GM23338 (cell line): ENCODE results near the gene PROC. TPM values are rescaled to one million over a fixed set of nuclear protein-coding genes. Genes with fewer than 3 reads are reported as not detected.

Source experiments
- ATAC-seq: fragments of 200-7000 bp; cut with Tn5 transposase; 3 replicates; pipeline ENCODE4 v1.9.1; 2020
- DNase-seq: peaks from one replicate; pipeline ENCODE4 v3.0.0-alpha.2; 2015; ENCODE audit warnings: low spot score
- H2AFZ ChIP-seq: fragments of 200-600 bp; sonication (generic); 2 replicates; pipeline ENCODE4 v1.8.0; 2016; ENCODE audit warnings: antibody characterized with exemption, mild to moderate bottlenecking, moderate library complexity
- H3F3A ChIP-seq: fragments of 200-600 bp; sonication (generic); replicated peaks from 2 replicates; pipeline ENCODE4 v1.8.0; 2017; ENCODE audit warnings: antibody characterized with exemption, mixed run types, low read depth
- H3K27ac ChIP-seq: fragments of 200-600 bp; sonication (generic); 2 replicates; pipeline ENCODE4 v1.6.1; 2016; ENCODE audit warnings: low read depth
- H3K27me3 ChIP-seq: fragments of 200-600 bp; sonication (generic); 2 replicates; pipeline ENCODE4 v1.8.0; 2016; ENCODE audit warnings: mild to moderate bottlenecking, mixed run types, moderate library complexity; ENCODE audit not compliant: insufficient read depth
- H3K36me3 ChIP-seq: fragments of 200-600 bp; sonication (generic); 2 replicates; pipeline ENCODE4 v1.8.0; 2016; ENCODE audit warnings: mild to moderate bottlenecking; ENCODE audit not compliant: insufficient read depth
- H3K4me1 ChIP-seq: fragments of 200-600 bp; sonication (generic); 2 replicates; pipeline ENCODE4 v1.8.0; 2016; ENCODE audit warnings: mild to moderate bottlenecking, moderate library complexity; ENCODE audit not compliant: insufficient read depth
- H3K4me2 ChIP-seq: fragments of 200-600 bp; sonication (generic); 2 replicates; pipeline ENCODE4 v1.7.1; 2017; ENCODE audit warnings: mixed run types
- H3K4me3 ChIP-seq: fragments of 200-600 bp; sonication (generic); 2 replicates; pipeline ENCODE4 v1.6.1; 2016; ENCODE audit warnings: mixed run types
- H3K79me2 ChIP-seq: fragments of 200-600 bp; sonication (generic); replicated peaks from 2 replicates; pipeline ENCODE4 v1.8.0; 2017; ENCODE audit warnings: mild to moderate bottlenecking; ENCODE audit not compliant: insufficient read depth
- H3K9me2 ChIP-seq: fragments of 200-600 bp; sonication (generic); 2 replicates; pipeline ENCODE4 v1.8.0; 2017; ENCODE audit not compliant: insufficient read depth
- H4K20me1 ChIP-seq: fragments of 200-600 bp; sonication (generic); replicated peaks from 2 replicates; pipeline ENCODE4 v1.8.0; 2017; ENCODE audit warnings: mild to moderate bottlenecking; ENCODE audit not compliant: insufficient read depth
- H3K27ac Mint-ChIP-seq: 2 replicates; pipeline ENCODE4 v1.8.0; 2020; ENCODE audit warnings: inconsistent platforms, mild to moderate bottlenecking, moderate library complexity, mixed read lengths
- H3K27me3 Mint-ChIP-seq: 3 replicates; pipeline ENCODE4 v1.8.0; 2022; ENCODE audit warnings: low read depth, mild to moderate bottlenecking, moderate library complexity, mixed read lengths, inconsistent platforms; ENCODE audit not compliant: insufficient read depth, poor library complexity
- H3K36me3 Mint-ChIP-seq: 3 replicates; pipeline ENCODE4 v1.8.0; 2021; ENCODE audit warnings: low read depth, mild to moderate bottlenecking, inconsistent platforms, moderate library complexity, mixed read lengths
- H3K4me1 Mint-ChIP-seq: 3 replicates; pipeline ENCODE4 v1.8.0; 2020; ENCODE audit warnings: mild to moderate bottlenecking, inconsistent platforms, mixed read lengths
- H3K4me3 Mint-ChIP-seq: 3 replicates; pipeline ENCODE4 v1.8.0; 2021; ENCODE audit warnings: moderate library complexity, mild to moderate bottlenecking, inconsistent platforms, mixed read lengths
- H3K9me3 Mint-ChIP-seq: 3 replicates; pipeline ENCODE4 v1.8.0; 2020; ENCODE audit warnings: moderate library complexity, mild to moderate bottlenecking, inconsistent platforms, mixed read lengths
- CREB1 ChIP-seq: fragments of 250-450 bp; sonication (Bioruptor Pico); IDR thresholded peaks from 2 replicates; pipeline ENCODE4 v1.5.0; 2020; ENCODE audit warnings: low read depth, mild to moderate bottlenecking, moderate library complexity
- CTCF ChIP-seq, 2 experiments: fragments of 200-600 bp in 1 of 2; sonication (generic) in 1 of 2; conservative IDR thresholded peaks; 2 replicates each; pipeline versions ENCODE4 v1.5.1 to v1.6.1; 2016 to 2017; ENCODE audit warnings: antibody characterized with exemption in 2 of 2, low read depth in 2 of 2, mild to moderate bottlenecking in 2 of 2, moderate library complexity in 1 of 2
- ETS1 ChIP-seq: IDR thresholded peaks from 2 replicates; pipeline ENCODE4 v1.6.1; 2016; ENCODE audit warnings: antibody characterized with exemption
- EZH2 ChIP-seq: fragments of 200-600 bp; sonication (generic); IDR thresholded peaks from one replicate; pipeline ENCODE4 v1.8.0; 2017; ENCODE audit warnings: antibody characterized with exemption, mild to moderate bottlenecking, low read depth; ENCODE audit not compliant: unreplicated experiment
- EZH2phosphoT487 ChIP-seq: fragments of 200-600 bp; sonication (generic); IDR thresholded peaks from one replicate; pipeline ENCODE4 v1.8.1; 2018; ENCODE audit warnings: antibody characterized with exemption; ENCODE audit not compliant: unreplicated experiment
- JUNB ChIP-seq: IDR thresholded peaks from one replicate; pipeline ENCODE4 v1.6.1; 2016; ENCODE audit warnings: antibody characterized with exemption; ENCODE audit not compliant: unreplicated experiment
- NANOG ChIP-seq: IDR thresholded peaks from 2 replicates; pipeline ENCODE4 v1.6.1; 2016; ENCODE audit warnings: antibody characterized with exemption, borderline replicate concordance
- POLR2AphosphoS5 ChIP-seq: IDR thresholded peaks from 2 replicates; pipeline ENCODE4 v1.6.1; 2016; ENCODE audit warnings: antibody characterized with exemption, low read depth
- STAT1 ChIP-seq: IDR thresholded peaks from one replicate; pipeline ENCODE4 v1.6.1; 2016; ENCODE audit warnings: antibody characterized with exemption; ENCODE audit not compliant: unreplicated experiment
- ZNF114 ChIP-seq: fragments of 250-450 bp; sonication (Bioruptor Pico); IDR thresholded peaks from 2 replicates; pipeline ENCODE4 v1.5.0; 2020; ENCODE audit warnings: mild to moderate bottlenecking, moderate library complexity
- ZNF331 ChIP-seq: fragments of 250-450 bp; sonication (Bioruptor Pico); IDR thresholded peaks from 2 replicates; pipeline ENCODE4 v1.5.0; 2020; ENCODE audit warnings: low read depth, mild to moderate bottlenecking, moderate library complexity
- polyA plus RNA-seq: library from polyadenylated mRNA; unstranded; fragments of >200 nt; fragmentation: Nextera tagmentation; extraction: Ambion mirVana; gene quantifications from 2 replicates; pipeline ENCODE4 v1.2.1, GENCODE V29; 2016
- total RNA-seq: library from RNA; depleted of rRNA; stranded (reverse); fragments of >200 nt; shearing (Covaris generic); gene quantifications from 2 replicates; pipeline ENCODE4 v1.2.3, GENCODE V29; 2014
- TF ChIP-seq, protein P1 (sequence below): IDR thresholded peaks from one replicate; pipeline ENCODE4 v1.6.1; 2018; ENCODE audit warnings: antibody characterized with exemption; ENCODE audit not compliant: unreplicated experiment
- TF ChIP-seq, protein P2 (sequence below): fragments of 250-450 bp; sonication (Bioruptor Pico); IDR thresholded peaks from 2 replicates; pipeline ENCODE4 v1.5.0; 2020; ENCODE audit warnings: mild to moderate bottlenecking, moderate library complexity

Gene PROC
- total and polyA plus RNA-seq, 2 experiments from 2014 or later = 1.7 to 2.4 TPM

- Histone ChIP-seq H3K27me3 (peaks cover 35% of the 10 kb centered on the region), H3K4me2 (no peak overlapping the region), H4K20me1 (no peaks in the 10 kb centered on the region; the same call in 1 of the 2 replicates), H3K36me3 (no peaks in the 10 kb centered on the region), H2AFZ (no peak overlapping the region), H3K79me2 (no peaks in the 10 kb centered on the region), H3F3A (0 out of 2 replicates have a peak, but pooled peaks cover 4% of the 10 kb centered on the region), H3K4me1 (peaks cover 4% of the 10 kb centered on the region; the same call in 1 of the 2 replicates), H3K4me3 (no peak overlapping the region), H3K27ac (no peak overlapping the region), H3K9me2 (no peaks in the 10 kb centered on the region)
- peaks cover 4% of the 10 kb centered on the region; the same call in 2 of the 3 replicates for H3K9me3 Mint-ChIP-seq
- no peak for ATAC-seq
- peaks cover 10% of the 10 kb centered on the region for H3K4me1 Mint-ChIP-seq
- TF ChIP-seq POLR2AphosphoS5 = no peak
- no peak for TF ChIP-seq ZNF331
- no peak for TF ChIP-seq EZH2phosphoT487
- TF ChIP-seq JUNB = no peak
- TF ChIP-seq, protein P1, sequence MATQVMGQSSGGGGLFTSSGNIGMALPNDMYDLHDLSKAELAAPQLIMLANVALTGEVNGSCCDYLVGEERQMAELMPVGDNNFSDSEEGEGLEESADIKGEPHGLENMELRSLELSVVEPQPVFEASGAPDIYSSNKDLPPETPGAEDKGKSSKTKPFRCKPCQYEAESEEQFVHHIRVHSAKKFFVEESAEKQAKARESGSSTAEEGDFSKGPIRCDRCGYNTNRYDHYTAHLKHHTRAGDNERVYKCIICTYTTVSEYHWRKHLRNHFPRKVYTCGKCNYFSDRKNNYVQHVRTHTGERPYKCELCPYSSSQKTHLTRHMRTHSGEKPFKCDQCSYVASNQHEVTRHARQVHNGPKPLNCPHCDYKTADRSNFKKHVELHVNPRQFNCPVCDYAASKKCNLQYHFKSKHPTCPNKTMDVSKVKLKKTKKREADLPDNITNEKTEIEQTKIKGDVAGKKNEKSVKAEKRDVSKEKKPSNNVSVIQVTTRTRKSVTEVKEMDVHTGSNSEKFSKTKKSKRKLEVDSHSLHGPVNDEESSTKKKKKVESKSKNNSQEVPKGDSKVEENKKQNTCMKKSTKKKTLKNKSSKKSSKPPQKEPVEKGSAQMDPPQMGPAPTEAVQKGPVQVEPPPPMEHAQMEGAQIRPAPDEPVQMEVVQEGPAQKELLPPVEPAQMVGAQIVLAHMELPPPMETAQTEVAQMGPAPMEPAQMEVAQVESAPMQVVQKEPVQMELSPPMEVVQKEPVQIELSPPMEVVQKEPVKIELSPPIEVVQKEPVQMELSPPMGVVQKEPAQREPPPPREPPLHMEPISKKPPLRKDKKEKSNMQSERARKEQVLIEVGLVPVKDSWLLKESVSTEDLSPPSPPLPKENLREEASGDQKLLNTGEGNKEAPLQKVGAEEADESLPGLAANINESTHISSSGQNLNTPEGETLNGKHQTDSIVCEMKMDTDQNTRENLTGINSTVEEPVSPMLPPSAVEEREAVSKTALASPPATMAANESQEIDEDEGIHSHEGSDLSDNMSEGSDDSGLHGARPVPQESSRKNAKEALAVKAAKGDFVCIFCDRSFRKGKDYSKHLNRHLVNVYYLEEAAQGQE = no peak
- no peak for TF ChIP-seq EZH2
- no peak for TF ChIP-seq STAT1
- TF ChIP-seq, protein P2, sequence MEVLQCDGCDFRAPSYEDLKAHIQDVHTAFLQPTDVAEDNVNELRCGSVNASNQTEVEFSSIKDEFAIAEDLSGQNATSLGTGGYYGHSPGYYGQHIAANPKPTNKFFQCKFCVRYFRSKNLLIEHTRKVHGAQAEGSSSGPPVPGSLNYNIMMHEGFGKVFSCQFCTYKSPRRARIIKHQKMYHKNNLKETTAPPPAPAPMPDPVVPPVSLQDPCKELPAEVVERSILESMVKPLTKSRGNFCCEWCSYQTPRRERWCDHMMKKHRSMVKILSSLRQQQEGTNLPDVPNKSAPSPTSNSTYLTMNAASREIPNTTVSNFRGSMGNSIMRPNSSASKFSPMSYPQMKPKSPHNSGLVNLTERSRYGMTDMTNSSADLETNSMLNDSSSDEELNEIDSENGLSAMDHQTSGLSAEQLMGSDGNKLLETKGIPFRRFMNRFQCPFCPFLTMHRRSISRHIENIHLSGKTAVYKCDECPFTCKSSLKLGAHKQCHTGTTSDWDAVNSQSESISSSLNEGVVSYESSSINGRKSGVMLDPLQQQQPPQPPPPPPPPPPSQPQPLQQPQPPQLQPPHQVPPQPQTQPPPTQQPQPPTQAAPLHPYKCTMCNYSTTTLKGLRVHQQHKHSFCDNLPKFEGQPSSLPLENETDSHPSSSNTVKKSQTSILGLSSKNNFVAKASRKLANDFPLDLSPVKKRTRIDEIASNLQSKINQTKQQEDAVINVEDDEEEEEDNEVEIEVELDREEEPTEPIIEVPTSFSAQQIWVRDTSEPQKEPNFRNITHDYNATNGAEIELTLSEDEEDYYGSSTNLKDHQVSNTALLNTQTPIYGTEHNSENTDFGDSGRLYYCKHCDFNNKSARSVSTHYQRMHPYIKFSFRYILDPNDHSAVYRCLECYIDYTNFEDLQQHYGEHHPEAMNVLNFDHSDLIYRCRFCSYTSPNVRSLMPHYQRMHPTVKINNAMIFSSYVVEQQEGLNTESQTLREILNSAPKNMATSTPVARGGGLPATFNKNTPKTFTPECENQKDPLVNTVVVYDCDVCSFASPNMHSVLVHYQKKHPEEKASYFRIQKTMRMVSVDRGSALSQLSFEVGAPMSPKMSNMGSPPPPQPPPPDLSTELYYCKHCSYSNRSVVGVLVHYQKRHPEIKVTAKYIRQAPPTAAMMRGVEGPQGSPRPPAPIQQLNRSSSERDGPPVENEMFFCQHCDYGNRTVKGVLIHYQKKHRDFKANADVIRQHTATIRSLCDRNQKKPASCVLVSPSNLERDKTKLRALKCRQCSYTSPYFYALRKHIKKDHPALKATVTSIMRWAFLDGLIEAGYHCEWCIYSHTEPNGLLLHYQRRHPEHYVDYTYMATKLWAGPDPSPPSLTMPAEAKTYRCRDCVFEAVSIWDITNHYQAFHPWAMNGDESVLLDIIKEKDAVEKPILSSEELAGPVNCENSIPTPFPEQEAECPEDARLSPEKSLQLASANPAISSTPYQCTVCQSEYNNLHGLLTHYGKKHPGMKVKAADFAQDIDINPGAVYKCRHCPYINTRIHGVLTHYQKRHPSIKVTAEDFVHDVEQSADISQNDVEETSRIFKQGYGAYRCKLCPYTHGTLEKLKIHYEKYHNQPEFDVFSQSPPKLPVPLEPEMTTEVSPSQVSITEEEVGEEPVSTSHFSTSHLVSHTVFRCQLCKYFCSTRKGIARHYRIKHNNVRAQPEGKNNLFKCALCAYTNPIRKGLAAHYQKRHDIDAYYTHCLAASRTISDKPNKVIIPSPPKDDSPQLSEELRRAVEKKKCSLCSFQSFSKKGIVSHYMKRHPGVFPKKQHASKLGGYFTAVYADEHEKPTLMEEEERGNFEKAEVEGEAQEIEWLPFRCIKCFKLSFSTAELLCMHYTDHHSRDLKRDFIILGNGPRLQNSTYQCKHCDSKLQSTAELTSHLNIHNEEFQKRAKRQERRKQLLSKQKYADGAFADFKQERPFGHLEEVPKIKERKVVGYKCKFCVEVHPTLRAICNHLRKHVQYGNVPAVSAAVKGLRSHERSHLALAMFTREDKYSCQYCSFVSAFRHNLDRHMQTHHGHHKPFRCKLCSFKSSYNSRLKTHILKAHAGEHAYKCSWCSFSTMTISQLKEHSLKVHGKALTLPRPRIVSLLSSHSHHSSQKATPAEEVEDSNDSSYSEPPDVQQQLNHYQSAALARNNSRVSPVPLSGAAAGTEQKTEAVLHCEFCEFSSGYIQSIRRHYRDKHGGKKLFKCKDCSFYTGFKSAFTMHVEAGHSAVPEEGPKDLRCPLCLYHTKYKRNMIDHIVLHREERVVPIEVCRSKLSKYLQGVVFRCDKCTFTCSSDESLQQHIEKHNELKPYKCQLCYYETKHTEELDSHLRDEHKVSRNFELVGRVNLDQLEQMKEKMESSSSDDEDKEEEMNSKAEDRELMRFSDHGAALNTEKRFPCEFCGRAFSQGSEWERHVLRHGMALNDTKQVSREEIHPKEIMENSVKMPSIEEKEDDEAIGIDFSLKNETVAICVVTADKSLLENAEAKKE (CRISPR knock-in tag) = no peak
- TF ChIP-seq CTCF (conservative IDR thresholded peaks at IDR 0.05; ENCODE audit: low read depth in 2 of 2) = no peak
- no peak for TF ChIP-seq NANOG
- TF ChIP-seq CREB1 = no peak
- TF ChIP-seq ZNF114 = no peak
- TF ChIP-seq ETS1 = no peak
- H3K4me3 Mint-ChIP-seq = no peak overlapping the region
- peaks cover 29% of the 10 kb centered on the region for H3K27me3 Mint-ChIP-seq
- DNase-seq = no peak
- H3K27ac Mint-ChIP-seq = no peak overlapping the region
- H3K36me3 Mint-ChIP-seq = peaks cover 7% of the 10 kb centered on the region; the same call in 1 of the 3 replicates
Observed at GRCh38 chr2:127413782-127414637, 4.2 kb upstream of the PROC start.
